ENCODE measurements around the gene TEX10. TPM values are rescaled to one million over a fixed set of nuclear protein-coding genes. Genes with fewer than 3 reads are reported as not detected.

TEX10 gene
- total RNA-seq, 1 experiment from 2014 or later = 15.4 TPM

GRCh38 chr9:100267211-100267610, 85.5 kb downstream of the TEX10 start:
- Histone ChIP-seq H3K36me3 (ENCODE audit: control insufficient read depth, insufficient read depth, low read length) (no peaks in the 10 kb centered on the region), H3K4me1 (ENCODE audit: control insufficient read depth, insufficient read depth, low read length) (no peaks in the 10 kb centered on the region), H3K27me3 (ENCODE audit: control insufficient read depth, insufficient read depth, low read length) (no peaks in the 10 kb centered on the region), H3K27ac (ENCODE audit: low read length) (no peak overlapping the region), H3K9me3 (ENCODE audit: control insufficient read depth, insufficient read depth, low read depth, low read length) (no peaks in the 10 kb centered on the region), H3K4me3 (ENCODE audit: low read depth in 2 of 2, low read length in 2 of 2) (no peak overlapping the region)
- no peak for DNase-seq (ENCODE audit: low read depth, low spot score)
- BruUV-seq (replicated peaks) = no TSS peak
- intact Hi-C loops (cut with micrococcal nuclease; ENCODE audit: unreplicated experiment) (no loop called here), in situ Hi-C loops (cut with HindIII; ENCODE audit: low pct_unique_long_range_greater_than_20kb, low sequenced_read_pairs) (no loop called here)
- TF ChIP-seq POLR2AphosphoS5 (IDR thresholded peaks at IDR 0.05; ENCODE audit: low read depth, low read length) = no peak
- TF ChIP-seq CTCF (IDR thresholded peaks at IDR 0.05) = no peak
- TF ChIP-seq SIN3A (IDR thresholded peaks at IDR 0.05; ENCODE audit: borderline replicate concordance, insufficient read depth, low read depth, low read length) = no peak
- TF ChIP-seq TCF7L2 (IDR thresholded peaks at IDR 0.05; ENCODE audit: low read depth, low read length) = no peak
- no peak for TF ChIP-seq REST (IDR thresholded peaks at IDR 0.05; ENCODE audit: insufficient read depth in 1 of 2, low read depth in 2 of 2, low read length in 1 of 2)
- CTCF ChIA-PET = no interaction called here
- POLR2A ChIA-PET = no interaction called here
- ATAC-seq = no peak

Other genes with a start within 250 kb of the TEX10 start
- gene MSANTD3, start 74.2 kb upstream of the TEX10 start, total RNA-seq (2021; ENCODE audit: unreplicated experiment) = 58.7 TPM
- gene TMEFF1, start 120.2 kb upstream of the TEX10 start, total RNA-seq (2021; ENCODE audit: unreplicated experiment) = 2.2 TPM
- 0.82 TPM for gene CAVIN4, start 225.1 kb upstream of the TEX10 start, total RNA-seq (2021; ENCODE audit: unreplicated experiment)

Data from Panc1 (cell line).